Measurements from ENCODE around the gene ASF1A.
A peak's percentile ranks its signal among the peaks of the same experiment; 100 is the strongest.

Gene ASF1A

DNA sequence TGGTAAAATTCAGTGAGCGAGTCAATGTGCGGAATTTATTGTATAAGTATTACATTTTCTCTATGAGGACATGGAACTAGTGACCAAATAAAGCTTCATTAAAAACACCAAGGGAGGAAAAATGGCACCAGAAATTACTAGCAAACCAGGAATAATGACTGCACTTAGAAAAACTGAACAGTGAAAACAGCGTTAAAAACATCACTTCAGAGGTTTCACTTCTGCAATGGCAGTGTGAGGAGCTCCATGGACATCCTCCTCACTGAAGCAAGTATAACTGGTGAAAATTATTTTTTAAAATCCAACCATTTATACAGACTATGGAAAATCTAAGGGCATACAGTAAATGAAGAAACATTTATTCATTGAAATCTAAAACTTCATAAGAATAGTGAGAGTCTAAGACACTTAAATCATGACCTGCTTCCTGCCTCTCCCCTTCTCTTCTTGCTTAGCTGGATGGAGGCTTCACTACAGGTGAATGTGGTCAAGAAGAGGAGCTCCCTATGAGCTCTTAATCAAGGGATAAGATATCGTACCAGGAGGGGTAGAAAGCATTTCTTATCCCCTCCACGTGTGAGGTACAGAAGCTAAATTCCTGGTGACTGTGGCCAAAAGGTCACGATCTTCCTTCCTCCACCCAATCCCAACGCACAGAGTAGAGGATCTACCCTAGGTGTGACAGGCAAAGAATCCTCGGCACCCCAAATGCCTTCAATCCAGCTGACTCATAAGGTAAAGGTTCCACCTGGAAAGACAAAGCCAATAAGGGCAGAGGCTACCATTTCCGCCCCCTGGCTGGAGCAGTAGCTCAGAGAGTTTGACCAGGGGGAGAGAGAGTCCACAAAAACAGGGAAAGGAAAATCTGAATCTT, 12.3 kb upstream of the ASF1A start:
- DNase-seq (ENCODE audit: low read depth in 2 of 2) = no peak

DNA sequence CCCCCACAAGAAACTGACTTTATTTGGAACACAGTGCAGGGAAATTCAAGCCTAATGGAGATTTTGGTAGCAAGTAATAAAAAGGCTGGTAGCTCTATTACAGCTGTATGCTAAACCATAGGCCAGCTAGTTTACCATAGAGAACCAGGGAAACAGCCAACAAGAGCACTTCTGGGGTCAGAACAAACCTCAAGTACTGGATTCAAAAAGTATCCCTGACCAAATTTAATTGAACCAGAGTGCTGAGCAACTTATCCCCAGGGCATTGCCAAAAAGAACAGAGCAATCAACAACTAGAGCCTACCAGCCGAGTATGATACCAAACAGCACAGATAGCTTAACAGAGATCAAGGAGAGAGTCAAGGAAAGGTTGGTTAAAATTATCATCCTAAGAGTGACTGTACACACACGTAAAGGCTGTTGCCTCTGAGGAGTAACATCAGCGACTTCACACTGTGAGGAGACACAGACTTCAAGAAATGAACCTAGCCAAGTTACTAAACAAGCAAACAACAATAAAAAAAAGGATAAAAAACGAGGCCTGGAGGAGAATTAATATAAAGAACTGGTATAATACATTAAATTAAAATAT, 11.5 kb upstream of the ASF1A start:
- DNase-seq (ENCODE audit: low read depth in 2 of 2) = no peak

DNA sequence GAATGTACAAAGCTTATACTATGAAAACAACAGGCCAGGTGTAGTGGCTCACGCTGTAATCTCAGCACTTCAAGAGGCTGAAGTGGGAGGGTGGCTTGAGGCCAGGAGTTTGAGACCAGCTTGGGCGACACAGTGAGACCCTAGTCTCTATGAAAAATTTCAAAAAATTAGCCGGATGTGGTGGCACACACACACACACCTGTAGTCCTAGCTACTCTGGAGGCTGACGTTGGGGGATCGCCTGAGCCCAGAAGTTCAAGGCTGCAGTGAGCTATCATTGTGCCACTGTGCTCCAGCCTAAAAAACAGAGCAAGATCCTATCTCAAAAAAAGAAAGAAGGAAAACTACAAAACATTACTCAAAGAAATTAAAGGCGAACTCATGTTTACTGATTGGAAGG, 7.3 kb upstream of the ASF1A start:
- no peak for DNase-seq (ENCODE audit: low read depth in 2 of 2)

DNA sequence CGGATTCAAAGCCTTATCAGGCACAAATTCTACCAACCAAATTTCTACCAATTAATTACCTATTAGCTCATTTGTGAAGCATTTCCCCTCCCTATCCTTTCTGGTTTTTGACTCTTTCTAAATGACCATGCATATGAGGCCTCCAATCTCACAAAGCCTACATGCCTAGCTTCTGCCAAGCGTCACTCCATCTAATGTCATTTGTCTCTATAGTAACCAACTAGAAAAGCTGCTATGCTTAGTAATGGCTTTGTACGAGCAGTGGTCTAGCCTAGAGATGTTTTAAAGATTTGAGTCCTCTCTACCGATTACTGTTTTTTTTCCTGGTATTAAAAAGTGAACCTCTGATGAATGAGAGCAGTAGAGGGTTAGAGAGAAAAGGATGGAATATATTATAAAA, 4.8 kb upstream of the ASF1A start:
- no peak for DNase-seq (ENCODE audit: low read depth in 2 of 2)

DNA sequence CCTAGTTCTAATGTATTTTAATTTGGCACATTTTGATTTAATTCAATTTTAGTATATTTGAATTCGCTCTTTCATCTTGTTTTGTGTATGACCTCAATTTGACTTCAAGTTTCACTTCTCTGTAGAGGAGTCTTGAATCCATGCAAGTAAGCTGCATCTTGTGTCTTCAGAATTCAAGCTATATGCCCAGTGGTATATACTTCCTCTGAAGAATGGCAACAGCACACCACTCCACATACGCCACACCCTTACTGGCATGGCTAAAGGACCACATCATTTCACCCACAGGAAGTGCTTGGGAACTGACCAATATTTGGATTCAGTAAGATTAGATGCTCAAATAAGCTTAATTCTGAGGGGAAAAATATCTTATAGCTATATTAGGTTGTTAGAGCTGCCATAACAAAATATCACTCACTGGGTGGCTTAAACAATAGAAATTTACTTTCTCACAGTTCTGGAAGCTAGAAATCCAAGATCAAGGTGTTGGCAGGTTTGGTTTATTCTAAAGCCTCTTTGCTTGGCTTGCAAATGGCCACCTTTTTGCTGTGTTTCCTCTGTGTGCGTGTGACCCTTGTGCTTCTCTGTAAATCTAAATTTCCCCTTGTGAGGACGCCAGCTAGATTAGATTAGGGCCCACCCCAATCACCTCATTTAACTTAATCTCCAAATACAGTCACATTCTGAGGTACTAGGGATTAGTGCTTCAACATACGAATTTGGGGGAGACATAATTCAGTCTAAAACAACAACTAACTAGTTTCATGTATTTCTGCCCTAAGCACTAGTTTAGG, 2.8 kb upstream of the ASF1A start:
- DNase-seq (ENCODE audit: low read depth in 2 of 2) = no peak

DNA sequence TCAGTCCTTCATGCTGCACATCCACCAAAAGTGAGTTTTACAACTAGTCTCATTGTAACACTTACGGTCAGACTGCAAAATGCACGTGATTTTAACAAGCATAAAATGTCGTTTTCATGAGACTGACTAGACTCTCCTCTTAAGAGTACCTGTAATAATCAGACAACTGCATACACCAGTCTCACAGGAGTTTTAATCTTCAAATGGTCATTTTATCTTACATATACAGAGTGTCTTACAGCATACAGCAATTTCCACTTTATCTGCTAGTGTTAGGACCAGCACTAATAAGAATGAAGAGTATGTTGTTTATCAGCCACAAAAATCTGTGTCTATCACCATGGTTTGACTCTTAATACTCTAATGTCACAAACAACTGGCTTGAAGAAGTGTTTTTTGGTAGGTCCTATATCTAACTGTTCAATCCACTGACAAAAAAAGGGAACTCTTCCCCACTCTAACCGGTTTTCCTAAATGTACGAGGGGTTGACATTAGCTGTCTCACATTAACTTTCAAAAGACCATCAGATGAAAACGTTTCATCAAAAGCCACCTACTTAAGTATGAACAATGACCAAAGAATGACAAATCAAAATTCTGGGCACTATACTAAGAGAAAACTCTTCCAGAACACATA, 1.5 kb upstream of the ASF1A start:
- DNase-seq (ENCODE audit: low read depth in 2 of 2) = no peak

DNA sequence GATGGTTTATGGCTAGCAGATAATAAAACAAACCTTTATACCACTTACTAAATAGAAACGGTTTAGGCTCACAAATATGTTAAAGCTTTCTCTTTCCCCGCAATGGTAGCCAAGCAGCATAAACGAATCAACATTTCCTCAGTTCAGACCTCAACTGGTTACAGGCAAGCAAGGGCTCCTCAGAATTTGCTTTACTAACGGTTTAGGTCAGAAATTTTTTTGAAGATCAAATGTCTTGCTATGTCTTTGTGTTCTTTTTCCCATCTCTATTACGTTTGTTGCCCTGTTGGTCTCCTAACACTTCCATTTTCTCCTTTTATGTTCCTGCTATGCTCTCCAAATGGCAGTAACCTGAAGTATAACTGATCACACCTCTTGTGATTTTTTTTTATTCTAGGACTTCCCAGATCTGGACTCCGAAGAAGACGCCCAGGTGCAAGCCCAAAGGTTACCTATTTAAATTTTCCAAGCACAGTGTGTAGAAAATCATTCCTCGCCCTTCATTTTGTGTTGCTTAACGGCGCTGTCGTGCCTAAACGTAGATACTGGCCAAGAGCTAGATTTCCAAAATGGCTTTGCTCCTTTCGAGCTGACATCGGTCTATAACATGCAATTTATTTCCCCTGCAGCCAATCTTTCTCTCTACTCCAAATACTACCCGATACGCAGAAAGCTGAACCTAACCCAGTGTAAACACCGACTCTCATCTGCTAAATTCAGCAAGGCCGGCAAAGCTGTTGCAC, 717 bp upstream of the ASF1A start:
- DNase-seq (ENCODE audit: low read depth in 2 of 2) = peak; percentile 0 to 3

DNA sequence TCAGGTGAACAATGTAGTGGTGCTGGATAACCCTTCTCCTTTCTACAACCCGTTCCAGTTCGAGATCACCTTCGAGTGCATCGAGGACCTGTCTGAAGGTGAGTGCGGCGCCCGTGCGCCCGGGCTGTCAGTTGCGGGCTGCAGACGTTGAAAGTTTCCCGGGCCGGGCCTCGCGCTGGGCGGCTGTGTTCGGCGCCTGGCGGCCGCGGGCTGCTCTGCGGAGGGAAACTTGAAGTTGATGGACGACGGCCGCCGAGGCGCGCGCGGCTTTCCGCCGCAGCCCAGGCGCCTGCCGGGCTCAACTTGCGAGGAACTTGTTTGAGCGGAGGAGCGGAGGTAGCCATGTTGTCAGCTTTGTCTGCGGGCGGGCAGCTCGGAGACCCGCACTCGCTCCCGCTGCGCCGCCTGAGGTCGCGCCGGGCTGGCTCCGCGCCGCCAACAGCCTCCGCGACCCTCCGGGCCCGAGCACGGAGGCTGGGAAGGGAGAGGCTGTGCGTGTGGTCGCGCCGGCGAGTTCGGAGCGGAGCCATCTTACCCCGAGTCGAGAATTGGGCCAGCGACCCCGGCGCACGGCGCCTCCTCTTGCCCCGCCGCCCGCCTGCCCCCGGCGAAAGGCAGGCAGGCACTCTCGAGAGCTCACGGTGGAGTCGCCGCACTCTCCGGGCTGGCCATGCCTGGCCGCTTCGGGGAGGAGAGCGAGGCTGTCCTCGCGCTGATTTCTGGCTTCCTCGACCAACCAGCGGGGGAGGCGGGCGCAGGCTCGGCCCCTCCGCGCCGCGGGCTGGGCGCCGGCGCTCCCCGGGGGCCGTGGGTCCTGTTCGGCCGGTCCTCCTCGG, 691 bp downstream of the ASF1A start:
- DNase-seq (ENCODE audit: low read depth in 2 of 2) = peak; percentile 10 to 34

DNA sequence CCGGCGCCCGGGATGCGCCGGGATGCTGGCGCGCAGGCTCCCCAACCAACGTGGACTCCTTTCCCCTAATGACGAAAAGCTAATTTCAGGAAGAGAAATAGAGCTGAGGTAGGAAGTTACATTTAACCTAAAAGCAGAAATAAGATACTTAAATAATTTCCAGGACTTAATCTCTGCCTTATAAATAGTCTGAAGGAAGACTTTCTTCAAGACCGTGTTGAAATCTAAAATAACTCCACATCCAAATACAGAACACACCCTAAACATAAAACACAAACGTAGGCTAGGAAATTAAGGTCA, 1.3 kb downstream of the ASF1A start:
- DNase-seq (ENCODE audit: low read depth in 2 of 2) = no peak

DNA sequence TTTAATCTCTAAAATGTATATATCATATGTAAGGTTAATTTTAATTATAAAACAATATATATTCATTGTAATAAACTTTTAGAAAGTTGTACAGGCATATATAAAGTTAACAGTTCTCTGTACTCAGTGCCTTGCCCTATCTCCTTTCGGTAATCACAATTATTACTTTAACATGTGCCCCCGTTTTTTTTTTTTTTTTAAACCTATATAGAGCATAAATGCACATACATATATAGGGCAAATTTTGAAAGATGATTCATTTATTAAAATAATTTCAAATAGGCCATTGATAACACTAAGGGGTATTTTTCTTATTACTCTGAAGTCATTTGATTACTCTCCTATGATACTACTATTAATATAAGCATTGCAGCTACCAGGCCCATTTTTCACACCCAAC, 1.9 kb downstream of the ASF1A start:
- no peak for DNase-seq (ENCODE audit: low read depth in 2 of 2)

DNA sequence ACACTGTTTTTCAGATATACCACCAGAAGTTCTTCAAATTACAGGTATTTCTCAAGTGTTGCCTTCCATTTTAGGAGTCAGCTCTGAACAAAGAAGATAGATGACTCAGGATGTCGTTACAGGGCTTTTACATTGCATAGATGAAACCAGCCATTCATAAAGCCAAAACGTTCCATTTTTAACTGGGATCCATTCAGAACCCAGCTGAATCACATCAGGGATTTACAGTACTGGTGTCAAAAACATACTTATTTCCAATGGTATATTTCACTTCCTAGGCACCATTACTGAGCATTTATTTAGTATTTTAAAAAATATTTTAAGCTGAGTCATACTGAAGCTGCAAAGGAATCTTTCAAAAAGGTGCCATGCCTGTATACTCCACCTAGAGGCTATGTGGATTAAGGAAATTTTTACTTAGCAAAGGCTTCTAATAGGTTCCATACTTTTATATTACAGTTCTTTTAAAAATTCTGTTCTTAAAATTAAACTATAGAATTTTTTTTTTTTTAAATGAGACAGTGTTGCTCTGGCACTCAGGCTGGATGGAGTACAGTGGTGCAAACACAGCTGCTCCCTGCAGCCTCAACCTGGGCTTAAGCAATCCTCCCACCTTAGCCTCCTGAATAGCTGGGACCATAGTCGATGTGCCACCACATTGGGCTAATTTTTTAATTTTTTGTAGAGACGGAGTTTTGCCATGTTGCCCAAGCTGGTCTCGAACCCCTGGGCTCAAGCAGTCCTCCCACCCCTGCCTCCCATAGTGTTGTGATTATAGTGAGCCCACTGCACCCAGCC, 2.6 kb downstream of the ASF1A start:
- no peak for DNase-seq (ENCODE audit: low read depth in 2 of 2)

DNA sequence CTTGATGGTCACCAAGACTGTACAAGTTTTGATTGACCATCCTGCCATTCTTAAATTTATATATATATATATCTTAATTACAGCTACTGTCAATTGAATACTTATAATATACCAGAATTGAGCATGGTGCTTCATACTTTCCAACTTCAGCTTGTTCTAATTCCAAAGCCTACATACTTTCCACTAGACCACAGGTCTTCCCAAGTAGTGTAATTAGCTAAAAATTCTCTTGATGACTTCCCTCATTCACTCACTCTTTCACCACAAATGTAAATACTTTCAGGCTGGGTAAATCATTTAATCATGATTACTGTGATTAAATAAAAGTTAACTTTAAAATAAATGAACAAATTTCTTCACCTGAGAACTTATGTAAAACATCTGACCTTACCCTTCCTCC, 3.4 kb downstream of the ASF1A start:
- no peak for DNase-seq (ENCODE audit: low read depth in 2 of 2)

DNA sequence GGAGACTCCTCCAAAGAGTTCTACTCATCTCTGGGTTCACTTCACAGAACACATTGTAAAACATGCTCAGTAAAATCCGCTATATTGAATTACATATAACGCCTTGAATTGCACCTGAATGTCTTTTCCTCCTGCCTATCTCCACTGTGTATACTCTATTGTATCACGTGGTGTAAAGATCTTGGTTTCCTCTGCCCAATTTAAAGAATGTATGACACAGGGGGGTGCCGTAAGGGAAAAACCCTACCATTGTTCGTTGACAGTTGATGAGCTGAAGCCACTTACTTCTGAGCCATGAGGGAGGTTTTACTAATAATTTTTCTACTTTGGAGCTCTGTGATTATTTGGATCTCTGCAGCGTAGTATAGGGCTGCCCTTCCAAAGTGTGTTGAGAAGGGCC, 6.0 kb downstream of the ASF1A start:
- DNase-seq (ENCODE audit: low read depth in 2 of 2) = no peak

DNA sequence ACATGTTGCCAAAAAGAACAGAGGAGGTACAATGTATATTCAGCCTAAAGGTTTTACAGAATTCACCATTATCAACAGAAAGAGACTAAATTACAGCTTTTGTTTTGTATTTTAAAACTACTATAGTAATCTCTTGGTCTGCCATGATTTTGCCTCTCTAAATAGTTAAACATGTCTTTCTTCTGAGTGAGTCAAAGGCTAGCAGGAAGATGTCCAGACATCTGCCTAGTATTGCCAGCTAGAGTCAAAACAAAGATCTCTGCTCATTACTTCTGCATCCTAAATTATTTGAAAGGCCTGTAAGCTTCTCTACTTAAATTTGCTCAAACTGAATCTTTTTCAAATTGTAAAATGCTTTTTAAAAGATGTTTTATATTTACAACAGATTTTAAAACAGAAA, 8.8 kb downstream of the ASF1A start:
- DNase-seq (ENCODE audit: low read depth in 2 of 2) = no peak

DNA sequence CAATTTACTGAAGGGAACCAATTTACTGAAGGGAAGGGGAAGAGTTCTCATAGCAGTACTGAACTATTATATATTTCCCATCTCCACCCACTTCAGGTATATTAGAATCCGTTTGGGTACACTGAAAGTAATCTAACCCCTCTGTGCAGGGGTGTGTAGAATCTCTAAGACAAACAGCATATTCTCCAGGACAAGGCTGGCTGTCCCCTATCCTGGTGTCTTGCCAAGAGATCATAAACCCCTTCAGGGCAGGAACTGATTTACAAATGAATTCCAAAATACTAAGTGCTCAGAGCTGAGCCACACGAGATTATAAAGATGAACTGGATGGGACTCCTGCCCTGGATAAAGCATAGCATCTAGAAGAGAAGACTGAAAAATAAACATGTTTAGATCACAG, 9.2 kb downstream of the ASF1A start:
- DNase-seq (ENCODE audit: low read depth in 2 of 2) = no peak

DNA sequence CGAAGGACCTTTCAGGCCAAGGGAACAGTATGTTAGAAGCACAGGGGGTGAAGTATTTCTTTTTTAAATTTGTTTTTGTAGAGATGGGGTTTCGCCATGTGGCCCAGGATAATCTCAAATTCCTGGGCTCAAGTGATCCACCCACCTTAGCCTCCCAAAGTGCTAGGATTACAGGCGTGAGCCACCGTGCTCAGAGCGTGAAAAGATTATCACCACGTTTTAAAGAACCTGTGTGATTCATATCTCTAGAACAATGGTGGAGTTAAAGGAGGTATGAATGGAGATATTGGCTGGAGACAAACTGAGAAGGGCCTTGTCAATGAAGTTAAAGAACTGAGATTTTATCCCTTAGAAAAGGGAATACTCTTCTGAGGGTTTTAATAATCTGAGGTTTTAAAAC, 9.7 kb downstream of the ASF1A start:
- DNase-seq (ENCODE audit: low read depth in 2 of 2) = no peak

DNA sequence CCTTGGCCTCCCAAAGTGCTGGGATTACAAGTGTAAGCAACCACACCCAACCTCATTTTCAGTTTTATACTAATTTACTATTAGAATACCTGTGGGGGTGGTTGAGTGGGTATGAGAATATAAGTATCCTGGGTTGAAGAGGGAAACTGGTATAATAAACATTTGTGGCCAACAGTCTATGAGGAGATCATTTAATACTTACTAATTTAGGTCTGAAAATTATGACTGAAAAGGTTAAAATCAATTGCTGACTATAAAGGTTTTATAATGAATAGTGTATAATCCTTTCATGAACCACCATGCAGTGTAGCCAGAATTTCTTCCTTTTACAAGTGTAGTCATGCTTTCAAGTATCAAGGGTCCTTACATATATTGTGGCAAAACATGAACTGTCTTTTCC, 11.1 kb downstream of the ASF1A start:
- DNase-seq (ENCODE audit: low read depth in 2 of 2) = no peak

DNA sequence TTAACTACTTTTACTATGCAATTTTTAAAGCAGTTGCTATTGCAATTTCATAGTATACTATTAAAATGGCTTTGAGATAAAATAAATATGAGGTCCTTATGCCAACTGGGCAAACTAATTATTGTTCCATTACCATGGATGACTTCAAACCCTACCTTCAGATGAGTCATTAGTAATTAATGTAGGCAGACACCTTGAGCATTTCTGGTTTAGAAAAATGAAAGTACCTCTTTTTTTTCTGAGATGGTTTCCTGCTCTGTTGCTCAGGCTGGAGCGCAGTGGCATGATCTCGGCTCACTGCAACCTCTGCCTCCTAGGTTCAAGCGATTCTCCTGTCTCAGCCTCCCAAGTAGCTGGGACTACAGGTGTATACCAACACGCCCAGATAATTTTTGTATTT, 11.9 kb downstream of the ASF1A start:
- DNase-seq (ENCODE audit: low read depth in 2 of 2) = no peak

DNA sequence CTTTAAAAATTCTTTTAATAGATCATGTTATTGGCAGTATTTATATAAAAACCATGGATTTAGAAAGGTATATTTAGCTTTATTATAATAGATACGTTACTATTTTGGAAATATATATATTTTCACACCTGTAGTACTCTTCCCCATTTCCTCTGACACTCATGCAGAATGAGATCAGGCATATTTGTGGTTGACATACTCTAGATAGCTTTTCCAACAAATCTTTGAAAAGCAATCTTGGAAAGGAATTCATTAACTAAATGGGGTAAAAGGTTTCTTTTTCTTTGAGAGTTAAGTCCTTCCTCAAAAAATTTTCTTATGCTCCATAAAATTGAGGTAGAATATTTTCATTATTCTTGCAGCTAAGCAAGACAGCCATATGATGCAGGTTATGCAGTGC, 14.5 kb downstream of the ASF1A start:
- no peak for DNase-seq (ENCODE audit: low read depth in 2 of 2)

DNA sequence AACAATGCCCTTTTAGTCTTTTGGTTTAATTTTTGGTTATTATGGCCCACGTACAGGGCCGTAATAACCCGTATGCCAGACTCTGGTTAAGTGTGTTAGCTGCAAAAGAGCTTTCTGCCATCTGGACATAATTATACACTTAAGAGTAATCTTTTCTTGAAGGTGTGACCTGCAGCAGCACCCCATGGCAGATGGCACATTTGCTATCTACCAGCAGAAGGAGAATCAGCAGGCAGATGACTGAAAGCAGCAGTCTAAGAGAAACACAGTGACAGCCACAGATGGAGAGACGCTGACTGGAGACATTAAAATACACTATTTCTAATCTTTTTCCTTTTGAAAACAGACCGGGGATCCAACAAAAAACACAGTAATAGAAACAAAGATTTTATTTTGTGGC, 18.7 kb downstream of the ASF1A start:
- no peak for DNase-seq (ENCODE audit: low read depth in 2 of 2)

Data from stimulated activated CD8-positive, alpha-beta memory T cell treated with anti-CD3 and anti-CD28 coated beads, Interleukin-15, amount 100 ng/mL, for 4 hours (primary cell).